Sciatic nerve (tissue), 2 donors: Measurements from ENCODE around the gene KRTAP16-1. TPM values are rescaled to one million over a fixed set of nuclear protein-coding genes. Genes with fewer than 3 reads are reported as not detected.

Experiments
- ATAC-seq: fragments of 200-7000 bp; cut with Tn5 transposase; one replicate; pipeline ENCODE4 v1.9.1; 2020; ENCODE audit warnings: mild to moderate bottlenecking, moderate library complexity
- DNase-seq: peaks from one replicate; pipeline ENCODE4 v3.0.0-alpha.2; 2020; ENCODE audit warnings: low spot score
- intact Hi-C: fragments of 100-400 bp; cut with DNase I; formaldehyde crosslinking; loops from one replicate; pipeline ENCODE4 v1.14.2; 2022
- total RNA-seq: library from RNA; stranded (reverse); fragmentation: NEBNext Ultra II Directional; extraction: Animal tissue kit (Norgen Biotek cat#: 25700); gene quantifications from one replicate; pipeline ENCODE4 v1.2.1, GENCODE V29; 2021
- donor health status: DM: no; HTN: no; CAD: no.
- donor health status: DM: no; HTN: no; CAD: no.

Gene KRTAP16-1
- total RNA-seq, 1 donor from 2014 or later: not detected

DNA sequence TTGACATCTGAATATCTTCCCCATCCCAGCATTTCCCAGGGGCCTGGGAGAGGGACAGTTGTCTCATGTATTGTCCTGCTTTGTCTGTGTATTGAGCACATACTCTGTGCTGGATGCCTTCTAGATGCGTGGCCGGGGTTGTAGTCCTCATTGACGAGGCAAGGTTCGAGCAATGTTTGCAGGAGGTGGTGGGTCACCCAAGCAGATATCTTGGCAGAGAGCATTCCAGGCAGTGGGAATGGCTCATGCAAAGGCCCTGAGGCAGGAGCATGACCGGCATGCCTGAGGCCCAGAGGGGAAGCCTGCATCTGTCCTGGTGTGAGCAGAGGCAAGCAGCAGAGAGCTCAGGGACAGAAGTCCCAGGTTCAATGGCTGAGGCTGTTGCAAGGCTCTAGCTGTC is 24.0 kb upstream of the KRTAP16-1 start:
- intact Hi-C loops: no loop called here
- ATAC-seq: no peak

DNA sequence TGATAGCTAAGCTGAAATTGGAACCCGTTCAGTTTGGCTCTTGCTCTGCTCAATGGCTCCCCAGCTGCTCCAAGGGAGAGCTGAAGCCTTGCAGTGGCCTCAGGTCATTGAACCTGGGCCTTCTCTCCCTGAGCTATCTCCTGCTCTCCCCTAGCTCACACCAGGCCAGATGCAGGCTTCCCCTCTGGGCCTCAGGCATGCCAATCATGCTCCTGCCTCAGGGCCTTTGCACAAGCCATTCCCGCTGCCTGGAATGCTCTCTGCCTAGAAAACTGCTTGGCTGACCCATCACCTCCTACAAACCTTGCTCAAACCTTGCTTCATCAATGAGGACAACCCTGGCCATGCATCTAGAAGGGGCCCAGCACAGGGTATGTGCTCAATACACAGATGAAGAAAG is 23.1 kb upstream of the KRTAP16-1 start:
- intact Hi-C loops: no loop called here
- DNase-seq: no peak
- no peak for ATAC-seq

More for the DNA sequence above, 24.0 kb upstream of the KRTAP16-1 start:
- DNase-seq: no peak

DNA sequence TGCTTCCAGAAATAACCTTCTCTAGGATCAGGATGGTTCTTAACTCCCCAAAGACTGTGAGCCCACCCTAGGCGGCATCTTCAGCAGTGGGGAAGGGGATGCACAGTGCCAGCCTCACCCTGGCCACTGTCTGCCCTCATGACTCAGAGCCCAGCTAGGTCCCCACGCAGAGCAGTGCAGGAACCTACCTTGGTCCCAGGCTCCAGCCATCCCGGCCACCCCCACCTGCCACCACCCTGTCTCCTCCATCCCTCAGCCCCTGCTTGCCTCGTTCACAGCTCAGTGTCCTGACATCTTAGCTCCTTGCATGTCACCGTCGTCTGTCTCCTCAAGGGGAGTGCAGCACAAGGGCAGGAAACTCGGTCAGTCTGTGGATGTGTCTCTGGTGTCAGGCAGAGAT is 22.5 kb upstream of the KRTAP16-1 start:
- intact Hi-C loops: no loop called here
- ATAC-seq (no peak), DNase-seq (no peak)

DNA sequence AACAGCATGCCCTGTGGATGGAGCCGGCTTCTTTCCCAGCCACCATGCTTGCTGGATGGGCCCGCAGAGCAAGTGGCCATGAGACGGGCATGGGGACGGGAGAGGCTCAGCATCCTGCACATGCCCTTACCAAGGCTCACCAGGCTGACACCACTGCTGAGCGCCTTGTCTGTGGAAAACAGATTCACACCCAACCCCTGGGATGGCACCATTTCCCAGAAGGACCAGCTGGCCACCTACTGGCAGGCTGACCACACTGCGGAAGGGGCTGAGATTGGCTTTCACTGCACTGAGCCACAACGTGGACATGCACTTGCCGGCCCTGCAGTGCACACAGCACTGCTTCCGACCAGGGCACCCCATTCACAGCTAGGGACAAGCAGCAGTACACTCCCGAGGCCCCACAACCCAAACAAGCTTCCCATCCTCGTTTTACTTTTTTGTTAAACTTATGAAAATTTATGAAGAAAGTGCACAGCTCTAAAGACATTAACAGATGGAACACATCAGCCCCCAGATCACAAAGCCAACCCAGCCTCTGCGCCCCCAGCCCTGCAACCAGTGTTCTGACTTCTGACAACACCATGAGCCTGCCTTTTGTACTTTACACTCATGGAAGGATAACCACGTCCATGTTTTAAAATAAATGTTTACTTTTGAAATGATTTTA is 20.3 kb upstream of the KRTAP16-1 start:
- peak; percentile 39 for ATAC-seq
- intact Hi-C loops: no loop called here

DNA sequence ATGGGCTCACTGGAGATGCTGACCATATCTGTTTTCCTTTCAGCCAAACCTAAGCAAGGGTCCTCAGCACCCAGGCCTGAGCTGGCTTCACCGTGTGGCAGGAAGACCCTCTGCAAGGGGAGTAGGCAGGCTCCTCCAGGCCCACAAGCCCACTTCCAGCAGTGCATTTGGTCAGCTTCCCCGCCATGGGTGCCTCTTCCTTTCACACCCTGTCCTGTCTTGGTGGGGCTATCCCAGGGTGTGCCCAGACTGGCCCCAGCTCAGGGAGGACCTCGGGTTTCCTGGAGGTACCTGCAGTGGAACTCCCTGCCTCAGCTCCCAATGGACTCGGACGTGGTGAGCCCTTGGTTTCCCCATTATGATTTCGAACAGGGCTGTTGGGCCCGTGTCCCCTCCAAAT is 19.1 kb upstream of the KRTAP16-1 start:
- ATAC-seq: no peak
- intact Hi-C loops: no loop called here
- no peak for DNase-seq

More for the DNA sequence above, 20.3 kb upstream of the KRTAP16-1 start:
- no peak for DNase-seq

DNA sequence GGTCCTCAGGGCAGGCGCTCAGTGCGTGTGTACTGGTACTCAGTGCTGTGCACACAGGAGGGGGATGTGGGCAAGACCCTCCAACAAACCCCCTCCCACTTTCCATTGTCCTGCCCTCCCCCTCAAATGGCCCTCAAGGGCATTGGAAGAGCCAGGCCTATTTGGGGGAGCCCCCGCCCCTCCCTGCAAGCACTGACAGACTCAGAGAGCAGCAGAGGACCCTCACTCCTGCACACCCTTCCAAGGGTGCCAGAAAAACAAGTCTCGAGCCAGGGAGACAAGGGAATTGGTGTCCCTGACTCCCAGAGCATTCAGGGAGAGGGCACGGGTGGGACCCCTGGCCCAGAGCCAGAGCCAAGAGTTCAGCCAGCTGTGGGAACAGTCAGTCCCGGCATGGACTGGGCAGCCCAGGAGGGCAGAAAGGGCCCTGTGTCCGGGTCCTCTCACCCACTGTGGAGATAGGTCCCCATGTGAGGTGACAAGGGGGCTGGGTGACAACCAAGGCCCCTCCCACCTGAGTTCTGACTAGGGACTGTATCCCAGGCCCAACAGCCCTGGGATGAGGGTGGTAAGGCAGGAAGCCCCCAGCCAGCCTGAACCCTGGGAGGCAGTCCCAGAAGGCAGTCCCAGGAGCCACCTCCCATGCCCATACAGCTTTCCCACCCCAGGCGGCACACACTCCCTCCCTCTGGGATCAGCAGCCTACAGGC is 18.5 kb upstream of the KRTAP16-1 start:
- DNase-seq (no peak), ATAC-seq (no peak)
- intact Hi-C loops: no loop called here

DNA sequence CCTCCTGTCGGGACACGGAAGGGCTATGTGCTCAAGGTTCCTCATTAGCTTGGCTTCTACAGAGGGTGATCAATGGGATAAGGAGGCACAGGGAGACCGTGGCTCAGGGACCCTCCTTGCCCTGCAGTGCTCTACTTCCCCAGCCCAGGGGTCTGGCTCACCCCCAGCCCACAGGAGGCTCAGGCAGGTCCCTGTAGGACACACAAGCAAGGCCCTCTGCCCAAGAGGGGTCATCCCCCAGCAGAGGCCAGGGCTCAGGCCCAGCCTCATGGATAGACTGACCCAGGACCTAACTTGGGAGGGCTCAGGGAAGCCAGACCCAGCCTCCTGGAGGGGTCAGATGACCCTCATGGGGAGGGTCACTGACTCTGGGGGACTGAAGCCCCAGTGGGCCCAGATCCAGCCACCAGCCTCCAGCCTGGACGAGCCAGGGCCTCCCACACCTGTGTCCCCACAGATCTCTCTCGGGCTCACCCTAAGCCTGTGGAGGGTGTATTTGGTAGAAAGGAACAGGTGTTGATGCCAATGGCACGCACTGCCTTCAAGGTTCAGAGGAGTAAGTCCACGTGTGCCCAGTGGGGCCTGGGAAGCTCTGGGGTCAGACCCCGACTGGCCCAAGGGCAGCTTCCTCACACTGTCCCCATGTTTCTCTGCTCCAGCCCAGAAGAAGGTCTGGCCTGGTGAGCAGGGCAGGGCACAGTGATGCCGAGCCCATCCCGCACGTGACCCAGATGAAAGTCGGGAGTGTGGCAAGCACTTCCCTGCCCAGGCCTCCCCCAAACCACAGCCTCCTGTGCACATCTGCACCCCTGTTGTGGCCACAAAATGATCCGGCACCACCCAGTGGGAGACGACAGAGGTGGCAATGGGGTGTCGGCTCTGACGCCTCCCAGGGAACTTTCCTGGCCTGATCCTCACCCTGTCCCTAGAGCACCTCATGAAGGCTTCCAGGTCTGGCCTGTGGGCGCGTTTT is 17.4 kb upstream of the KRTAP16-1 start:
- no peak for DNase-seq
- intact Hi-C loops: no loop called here
- peak; percentile 23 for ATAC-seq

DNA sequence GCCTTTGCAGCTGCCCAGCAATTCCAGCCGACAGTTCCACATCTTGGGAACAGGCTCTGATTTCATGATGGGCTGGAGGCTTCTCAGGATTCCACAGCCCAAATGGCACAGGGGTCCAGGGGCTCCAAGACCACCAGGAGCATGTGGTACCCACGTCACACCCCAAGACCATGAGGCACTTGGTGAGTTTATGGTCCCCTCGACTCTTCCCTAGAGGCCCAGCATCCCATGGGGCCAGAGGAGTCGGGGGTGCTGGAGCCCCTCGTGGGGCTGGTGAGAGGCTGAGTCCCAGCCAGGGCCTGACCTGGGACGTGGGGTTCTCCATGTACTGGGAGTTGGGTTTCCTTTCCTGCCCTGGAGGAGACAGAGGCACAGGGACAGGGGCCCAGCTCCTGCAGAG is 16.5 kb upstream of the KRTAP16-1 start:
- ATAC-seq: no peak

DNA sequence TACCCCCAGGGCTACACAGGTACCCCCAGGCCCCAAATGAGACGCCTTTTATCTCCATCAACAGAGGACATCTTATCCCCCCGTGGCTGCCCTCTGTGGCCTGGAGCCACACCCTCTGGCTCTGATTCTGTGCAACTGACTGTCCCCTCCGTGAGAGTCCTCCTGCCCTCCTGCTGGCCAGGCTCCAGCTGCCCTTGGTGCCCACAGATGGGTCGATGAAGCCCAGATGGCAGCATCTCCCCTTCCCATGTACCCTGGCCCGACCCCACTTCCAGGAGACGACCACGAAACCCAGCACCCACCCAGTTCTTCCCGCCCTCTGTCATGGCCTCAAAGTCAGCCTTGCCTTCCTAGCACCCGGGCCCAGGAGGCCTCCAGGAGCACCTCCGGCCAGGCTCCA is 16.0 kb upstream of the KRTAP16-1 start:
- ATAC-seq (no peak), DNase-seq (no peak)
- intact Hi-C loops: no loop called here

More for the DNA sequence above, 16.5 kb upstream of the KRTAP16-1 start:
- intact Hi-C loops: no loop called here
- DNase-seq: no peak

DNA sequence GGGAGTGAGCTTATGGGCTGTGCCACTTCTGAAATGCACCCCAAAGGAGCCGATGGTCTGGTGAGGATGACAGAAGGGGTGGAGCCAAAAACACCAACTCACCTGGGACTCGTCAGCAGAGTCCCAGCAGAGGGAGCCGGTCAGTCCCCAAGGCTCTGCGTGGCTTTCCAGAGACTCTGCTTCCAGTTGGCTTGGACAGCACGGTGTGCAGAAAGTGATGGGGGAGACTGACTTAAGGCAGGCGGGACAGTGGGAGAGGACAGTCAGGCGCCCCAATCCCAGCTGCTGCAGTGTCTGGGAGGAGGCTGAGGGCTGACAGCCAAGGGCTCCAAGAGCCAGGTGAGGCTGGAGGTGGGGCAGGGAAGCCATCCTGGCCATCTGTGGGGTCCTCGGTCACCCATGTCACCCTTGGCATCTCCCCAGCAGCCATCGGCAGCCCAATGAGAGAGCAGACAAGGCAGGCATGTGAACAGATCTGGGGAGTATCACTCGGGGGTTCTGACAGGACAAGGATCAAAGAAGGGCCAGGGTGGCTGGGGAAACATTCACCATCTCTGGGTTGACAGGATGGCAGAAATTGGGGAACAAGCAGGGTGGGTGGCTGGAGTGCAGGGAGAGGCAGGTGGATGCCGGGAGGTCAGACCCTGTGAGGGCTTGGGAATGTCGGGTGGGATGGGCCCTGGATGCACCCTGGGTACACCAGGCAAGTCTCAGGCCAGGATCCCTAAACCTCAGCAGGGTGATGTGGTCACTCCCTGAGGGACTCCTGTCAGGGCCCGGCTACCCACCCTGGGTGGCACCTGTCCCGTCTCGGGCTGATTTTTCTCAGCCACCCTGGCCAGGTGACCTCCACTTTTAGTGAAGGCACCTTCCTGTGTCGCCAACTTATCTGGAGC is 15.3 kb upstream of the KRTAP16-1 start:
- ATAC-seq: no peak
- intact Hi-C loops: no loop called here
- DNase-seq: no peak

DNA sequence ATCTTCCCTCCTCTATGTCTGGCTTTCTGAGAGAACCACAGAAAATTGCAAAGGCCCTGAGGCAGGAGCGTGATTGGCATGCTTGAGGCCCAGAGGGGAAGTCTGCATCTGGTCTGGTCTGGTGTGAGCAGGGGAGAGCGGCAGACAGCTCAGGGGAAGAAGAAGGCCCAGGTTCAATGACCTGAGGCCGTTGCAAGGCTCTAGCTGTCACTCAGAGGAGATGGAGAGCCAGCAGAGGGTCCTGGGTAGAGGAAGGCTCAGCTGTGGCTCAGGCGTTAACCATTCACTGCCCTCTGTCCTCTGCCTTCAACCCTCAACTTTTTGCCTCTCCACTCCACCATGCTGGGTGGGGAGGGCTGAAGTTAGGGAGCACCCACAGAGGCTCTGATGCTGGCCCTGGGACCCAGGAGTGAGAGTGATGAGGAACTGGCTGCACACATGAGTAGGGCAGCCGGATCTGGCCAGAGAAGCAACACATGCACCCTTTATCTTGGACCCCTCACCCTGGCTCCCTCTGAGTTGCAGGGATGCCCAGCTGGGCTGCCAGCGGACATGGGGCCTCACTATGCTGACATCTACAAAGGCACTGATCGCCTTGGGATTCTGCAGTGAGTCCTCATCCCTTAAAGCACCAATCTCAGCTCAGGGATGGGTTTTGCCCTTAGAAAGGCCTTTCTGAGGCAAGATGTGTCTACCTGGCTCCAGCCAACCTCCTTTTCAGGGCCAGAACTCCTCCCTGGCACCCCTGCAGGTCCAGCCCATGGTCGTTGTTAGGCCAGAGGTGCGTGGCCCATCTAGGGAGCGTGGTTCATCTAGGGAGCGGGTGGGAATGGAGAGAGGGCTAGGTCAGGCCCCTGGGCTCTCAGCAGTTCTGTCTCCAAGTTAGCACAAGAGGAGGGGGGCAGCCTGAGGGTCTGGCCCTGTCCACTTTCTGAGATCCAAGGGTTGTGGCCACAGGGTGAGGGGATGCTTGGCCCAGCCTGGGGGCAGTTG is 14.1 kb upstream of the KRTAP16-1 start:
- intact Hi-C loops: no loop called here
- DNase-seq (no peak), ATAC-seq (no peak)

DNA sequence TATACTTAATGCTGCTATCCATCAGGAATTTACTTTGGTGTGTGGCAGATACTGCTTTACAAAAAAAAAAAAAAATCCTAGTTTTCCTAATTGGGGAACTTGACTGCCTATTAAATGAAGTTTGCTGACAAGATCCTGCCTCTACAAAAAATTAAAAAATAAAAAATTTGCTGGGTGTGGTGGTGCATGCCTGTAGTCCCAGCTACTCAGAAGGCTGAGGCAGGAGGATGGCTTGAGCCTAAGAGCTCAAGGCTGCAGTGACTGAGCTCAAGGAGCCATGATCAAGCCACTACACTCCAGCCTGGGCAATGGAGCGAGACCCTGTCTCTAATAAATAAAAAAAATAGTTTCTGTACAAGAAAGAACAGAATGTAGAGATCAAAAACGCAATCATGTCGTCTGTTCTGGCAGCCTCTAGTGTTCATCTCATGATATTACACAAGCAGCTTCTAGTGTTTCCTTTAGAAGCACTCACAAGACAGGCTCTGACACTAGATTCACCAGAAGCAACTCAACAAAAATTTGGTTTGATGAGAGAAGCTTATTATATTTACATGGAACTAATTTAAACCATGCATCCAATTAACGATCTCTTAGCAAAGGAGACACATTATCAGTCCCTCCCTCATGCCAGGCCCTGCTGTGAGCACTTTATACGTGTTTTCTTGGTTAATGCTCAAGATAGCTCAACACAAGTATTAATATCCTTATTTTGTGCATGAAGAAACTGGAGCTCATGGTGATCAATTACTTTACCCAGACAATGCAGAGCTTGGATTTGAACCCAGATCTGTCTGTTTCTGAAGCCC is 13.2 kb upstream of the KRTAP16-1 start:
- intact Hi-C loops: no loop called here
- ATAC-seq (peak; percentile 73), DNase-seq (no peak)

DNA sequence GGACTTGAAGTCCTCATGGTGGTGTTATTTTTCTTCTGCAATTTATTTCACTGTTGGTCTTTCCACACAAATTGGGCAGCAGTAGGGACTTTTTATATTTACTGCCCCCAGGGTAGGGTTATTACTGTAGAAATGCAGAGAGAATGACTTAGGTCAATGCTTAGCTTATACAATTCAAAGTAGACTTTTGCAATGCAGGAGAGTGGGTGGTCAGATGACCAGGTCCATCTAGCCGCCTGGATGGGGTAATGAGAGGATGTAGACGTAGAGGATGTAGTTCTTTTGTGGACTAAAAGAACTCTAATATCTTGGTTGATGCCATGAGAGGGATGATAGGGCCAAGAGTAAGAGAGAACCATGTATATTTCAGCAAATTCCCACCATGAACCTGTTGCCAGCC is 9.1 kb upstream of the KRTAP16-1 start:
- DNase-seq: no peak
- ATAC-seq: no peak
- intact Hi-C loops: no loop called here

DNA sequence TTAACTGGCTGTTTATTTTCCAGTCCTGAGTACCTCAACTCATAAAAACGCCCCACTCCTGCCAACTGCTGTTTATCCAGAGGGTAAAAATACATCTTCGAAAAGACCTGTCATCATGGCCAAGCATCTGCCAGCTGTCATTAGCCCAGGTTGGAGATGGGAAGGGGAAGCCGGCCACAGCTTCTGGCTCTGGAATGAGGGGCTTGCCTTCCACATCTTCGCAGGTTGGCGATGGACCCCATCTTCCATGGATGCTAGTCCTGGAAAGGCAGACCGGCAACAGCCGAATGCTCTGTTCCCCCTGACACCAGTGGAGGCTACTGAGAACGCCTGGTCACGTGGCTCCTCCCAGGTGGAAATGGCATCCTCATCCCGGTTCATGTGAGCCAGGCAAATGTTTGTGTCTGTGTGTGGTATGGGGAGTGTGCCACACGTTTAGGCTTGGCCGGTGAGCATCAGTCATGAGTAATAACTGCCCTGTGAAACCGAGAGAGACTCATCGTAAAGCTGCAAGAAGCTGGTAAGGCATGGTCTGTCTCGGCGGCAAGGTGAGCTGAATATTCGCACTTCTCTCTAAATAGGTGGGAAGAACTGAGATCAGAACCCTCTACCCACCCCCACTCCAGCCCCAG is 6.8 kb upstream of the KRTAP16-1 start:
- intact Hi-C loops: no loop called here
- ATAC-seq (no peak), DNase-seq (no peak)

DNA sequence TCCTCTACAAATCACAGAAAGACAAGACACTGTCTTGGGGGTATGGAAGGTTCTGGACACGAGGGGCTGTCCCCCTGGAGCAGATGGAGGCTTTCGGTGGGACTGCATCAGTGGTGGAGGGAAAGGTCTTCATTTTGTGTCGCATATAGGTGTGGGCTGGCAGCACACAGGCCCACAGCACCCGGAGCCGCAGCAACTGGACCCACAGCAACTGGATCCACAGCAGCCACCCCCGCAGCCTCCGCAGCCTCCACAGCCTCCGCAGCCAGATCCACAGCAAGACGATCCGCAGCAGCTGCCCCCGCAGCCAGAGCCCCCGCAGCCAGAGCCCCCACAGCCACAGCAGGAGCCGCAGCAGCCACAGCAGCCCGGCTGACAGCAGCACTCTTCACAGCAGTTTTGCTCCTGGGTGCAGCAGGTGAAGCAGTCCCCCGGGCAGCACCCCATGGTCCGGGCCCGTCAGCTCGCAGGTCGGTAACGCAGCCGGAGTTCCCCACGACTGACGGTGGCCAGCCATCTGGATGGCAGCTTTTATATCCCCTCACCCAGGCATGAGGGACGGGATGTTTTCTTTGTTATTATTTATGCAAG is 6.2 kb upstream of the KRTAP16-1 start, which contains the start of gene KRTAP17-1:
Gene KRTAP17-1 (minus strand): TSS at position 507 of the 591 bp plus-strand sequence. CDS start 60 bp downstream, at position 447.
- intact Hi-C loops: no loop called here
- DNase-seq (no peak), ATAC-seq (no peak)

DNA sequence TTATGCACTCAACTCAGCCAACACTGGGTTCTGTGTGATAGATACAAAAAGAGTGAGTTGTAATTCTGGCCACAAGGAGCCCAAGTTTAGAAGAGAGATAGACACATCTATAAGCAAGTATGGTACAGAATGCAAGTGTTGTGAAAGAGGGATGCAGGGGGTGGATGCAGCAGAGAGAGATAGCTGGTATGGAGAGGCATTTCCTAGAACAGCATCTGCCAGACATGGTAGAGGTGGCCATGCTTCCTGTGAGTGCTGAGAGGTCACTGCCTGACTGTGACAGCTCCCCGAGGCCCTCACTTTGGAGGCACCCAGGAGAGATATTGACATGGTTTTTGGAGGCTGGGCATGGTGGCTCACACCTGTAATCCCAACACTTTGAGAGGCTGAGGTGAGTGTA is 2.0 kb upstream of the KRTAP16-1 start:
- DNase-seq (no peak), ATAC-seq (no peak)
- intact Hi-C loops: no loop called here
